Activated CD4-positive, alpha-beta T cell treated with anti-CD3 and anti-CD28 coated beads, Interleukin-2, amount 50 U/mL, for 1 hour (primary cell): ENCODE results near the gene TMEM150B.

Experiments
- DNase-seq: peaks from one replicate; pipeline ENCODE4 v3.0.0-alpha.2; 2020

Gene TMEM150B

DNA sequence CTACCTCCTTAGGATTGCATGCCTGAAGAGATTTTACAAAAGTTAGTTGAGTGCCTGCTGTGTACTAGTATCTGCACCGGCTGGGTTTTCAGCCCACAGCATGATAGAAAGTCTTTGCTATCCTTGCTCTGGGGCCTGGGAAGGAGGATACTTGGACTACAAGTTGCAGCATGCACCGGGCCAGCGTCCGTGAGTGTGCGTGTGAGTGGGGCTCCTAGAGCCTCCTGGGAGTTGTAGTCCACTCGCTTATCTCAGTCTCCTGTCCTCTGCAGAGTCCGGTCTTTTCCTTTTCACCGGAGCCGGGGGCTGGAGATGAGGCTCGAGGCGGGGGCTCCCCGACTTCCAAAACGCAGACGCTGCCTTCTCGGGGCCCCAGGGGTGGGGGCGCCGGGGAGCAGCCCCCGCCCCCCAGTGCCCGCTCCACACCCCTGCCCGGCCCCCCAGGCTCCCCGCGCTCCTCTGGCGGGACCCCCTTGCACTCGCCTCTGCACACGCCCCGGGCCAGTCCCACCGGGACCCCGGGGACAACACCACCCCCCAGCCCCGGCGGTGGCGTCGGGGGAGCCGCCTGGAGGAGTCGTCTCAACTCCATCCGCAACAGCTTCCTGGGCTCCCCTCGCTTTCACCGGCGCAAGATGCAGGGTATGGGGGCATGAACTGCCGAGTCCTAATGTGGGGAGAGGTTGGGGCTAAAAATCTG is 20.7 kb downstream of the TMEM150B start:
- no peak for DNase-seq

DNA sequence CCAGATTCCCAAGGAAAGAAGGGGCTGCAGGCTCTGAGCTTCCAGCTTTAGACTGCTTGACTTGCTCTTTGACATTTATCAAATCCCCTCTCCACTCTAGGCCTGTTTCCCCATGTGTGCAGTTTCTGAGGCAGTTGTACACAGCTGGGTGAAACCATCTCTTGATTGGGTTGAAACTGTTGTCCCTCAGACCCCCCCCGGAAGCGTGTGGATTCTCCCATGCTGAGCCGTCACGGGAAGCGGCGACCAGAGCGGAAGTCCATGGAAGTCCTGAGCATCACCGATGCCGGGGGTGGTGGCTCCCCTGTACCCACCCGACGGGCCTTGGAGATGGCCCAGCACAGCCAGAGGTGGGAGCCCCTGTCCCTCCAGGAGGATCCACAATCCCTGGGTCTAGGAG is 21.7 kb downstream of the TMEM150B start:
- DNase-seq, result no peak

DNA sequence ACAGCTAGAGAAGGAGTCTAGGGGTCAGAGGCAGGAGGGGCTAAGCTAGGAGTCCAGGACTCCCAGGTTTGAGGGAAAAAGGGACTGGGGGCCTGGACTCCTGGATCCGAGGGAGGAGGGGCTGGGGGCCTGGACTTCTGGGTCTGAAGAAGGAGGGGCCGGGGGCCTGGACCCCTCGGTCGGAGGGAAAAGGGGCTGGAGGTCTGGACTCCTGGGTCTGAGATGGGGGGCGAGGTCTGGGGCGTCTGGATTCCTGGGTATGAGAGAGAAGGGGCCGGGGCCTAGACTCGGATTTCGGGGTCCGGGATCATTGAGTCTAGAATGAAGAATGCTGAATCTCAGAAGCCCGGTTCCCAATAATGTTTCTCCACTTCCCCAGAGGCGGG is 22.8 kb downstream of the TMEM150B start:
- no peak for DNase-seq

DNA sequence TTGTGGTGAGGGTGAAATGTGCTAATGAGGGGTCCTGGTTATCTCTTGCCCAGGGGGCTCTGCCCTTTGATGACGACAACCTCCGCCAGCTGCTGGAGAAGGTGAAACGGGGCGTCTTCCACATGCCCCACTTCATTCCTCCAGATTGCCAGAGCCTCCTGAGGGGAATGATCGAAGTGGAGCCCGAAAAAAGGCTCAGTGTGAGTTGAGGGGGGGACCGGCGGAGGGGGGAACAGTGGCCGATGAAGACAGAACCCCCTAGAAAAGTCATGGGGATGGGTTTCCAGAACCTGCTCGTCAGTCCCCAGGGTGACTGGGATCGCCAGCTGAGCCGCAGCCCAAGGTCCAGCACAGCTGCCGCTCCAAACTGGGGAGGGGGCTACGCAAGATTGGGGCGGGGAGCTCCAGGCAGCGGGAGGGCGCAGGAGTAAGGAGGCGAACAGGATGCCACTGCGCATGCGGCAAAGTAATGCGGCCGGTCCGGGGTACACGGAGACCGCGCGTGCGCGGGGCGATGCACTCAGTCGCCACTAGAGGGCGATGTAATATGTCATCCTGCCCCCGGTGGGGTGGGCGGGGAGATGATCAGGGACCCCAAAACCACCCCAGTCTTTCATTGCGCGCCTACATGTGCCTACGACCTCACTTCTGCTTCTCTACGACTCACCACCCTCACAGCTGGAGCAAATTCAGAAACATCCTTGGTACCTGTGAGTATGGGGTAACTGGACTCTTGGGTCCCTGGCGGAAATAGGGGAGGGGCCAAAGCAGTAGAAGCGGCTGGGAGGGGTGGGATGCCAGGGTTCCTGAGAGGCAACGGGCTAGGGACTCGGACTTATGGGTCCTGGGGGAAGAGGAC is 23.5 kb downstream of the TMEM150B start:
- peak; percentile 93 for DNase-seq

DNA sequence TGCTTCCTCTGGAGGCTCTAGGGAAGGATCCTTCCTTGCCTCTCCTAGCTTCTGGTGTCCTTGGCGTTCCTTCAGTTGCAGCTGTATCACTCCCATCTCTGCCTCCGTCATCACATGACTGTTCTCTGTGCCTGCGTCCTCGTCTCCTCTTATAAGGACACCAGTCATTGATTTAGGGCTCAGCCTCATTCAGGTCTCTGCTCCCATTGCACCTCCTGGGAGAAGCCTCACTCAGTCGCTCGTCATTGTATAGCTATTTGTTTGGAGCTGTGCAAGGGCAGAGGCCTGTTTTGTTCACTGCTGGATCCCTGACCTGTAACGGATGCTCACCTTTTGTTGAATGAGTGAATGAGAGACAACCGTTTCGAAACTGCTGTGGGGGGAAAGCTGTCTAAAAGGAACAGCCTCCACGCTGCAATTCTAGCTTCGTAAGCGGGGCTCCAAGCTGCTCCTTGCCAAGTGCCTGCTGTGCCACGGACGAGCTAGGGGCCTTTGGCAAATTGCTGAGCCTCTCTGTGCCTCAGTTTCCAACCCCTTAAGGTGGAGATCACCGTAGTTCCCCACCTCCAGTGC is 24.2 kb downstream of the TMEM150B start:
- no peak for DNase-seq

DNA sequence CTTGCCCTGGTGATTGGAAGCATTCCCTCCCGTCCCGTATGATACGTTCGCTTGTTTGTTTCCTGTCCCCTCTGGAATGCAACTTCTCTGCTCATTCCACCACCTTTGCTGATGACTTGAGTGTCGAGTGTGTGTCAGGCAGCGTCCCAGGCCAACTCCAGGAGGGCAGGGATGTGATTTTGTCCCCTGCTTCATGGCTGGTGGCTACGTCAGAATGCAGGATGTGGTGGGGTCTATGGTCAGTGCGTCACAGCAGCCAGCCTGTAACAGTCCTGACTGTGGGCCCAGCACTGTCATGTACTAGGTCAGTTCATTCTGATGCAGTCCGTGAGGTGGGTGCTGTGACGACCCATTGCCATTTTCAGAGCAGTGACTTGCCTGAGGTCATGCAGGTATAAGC is 25.1 kb downstream of the TMEM150B start:
- DNase-seq, result no peak

DNA sequence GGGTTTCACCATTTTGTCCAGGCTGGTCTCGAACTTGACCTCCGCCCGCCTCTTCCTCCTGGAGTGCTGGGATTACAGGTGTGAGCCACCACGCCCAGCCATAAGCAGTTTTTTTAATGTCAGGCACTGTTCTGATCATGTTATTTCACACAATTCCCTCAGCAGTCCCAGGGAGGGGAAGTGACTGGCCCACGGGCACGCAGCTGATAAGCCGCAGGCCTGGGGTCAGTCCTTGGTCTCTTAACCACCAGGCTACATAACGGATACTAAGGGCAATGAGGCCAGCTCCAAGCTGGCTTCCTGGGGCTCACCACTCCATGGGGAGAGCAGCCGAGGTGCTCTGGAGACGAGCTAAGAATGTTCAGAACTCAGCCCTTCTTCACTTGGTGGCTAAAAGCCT is 27.9 kb downstream of the TMEM150B start:
- no peak for DNase-seq

DNA sequence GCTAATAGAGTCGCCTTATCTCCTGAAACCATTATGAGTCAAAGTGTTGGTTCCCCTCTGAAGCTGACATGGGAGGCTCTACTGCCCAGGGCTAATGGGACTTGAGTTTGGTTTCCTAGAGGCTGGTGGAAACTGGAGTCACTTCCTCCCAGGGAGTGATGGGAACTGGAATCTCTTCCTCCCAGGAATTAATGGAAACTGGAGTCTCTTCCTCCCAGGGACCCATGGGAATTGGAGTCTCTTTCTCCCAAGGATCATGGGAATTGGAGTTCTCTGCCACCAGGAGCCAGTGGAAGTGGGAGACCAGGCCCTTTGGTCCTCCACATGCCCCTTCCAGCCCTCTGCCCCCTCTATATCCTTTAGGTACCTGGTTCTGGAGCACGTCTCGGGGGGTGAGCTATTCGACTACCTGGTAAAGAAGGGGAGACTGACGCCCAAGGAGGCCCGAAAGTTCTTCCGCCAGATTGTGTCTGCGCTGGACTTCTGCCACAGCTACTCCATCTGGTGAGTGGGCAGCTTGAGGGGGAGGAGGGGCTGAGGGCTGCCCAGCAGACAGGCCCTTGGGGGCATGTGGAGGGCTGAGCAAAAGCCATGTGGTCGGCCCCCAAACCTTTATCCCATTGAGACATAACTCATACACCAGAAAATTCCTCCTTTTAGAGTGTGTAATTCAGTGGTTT is 35.9 kb downstream of the TMEM150B start:
- DNase-seq, result no peak

DNA sequence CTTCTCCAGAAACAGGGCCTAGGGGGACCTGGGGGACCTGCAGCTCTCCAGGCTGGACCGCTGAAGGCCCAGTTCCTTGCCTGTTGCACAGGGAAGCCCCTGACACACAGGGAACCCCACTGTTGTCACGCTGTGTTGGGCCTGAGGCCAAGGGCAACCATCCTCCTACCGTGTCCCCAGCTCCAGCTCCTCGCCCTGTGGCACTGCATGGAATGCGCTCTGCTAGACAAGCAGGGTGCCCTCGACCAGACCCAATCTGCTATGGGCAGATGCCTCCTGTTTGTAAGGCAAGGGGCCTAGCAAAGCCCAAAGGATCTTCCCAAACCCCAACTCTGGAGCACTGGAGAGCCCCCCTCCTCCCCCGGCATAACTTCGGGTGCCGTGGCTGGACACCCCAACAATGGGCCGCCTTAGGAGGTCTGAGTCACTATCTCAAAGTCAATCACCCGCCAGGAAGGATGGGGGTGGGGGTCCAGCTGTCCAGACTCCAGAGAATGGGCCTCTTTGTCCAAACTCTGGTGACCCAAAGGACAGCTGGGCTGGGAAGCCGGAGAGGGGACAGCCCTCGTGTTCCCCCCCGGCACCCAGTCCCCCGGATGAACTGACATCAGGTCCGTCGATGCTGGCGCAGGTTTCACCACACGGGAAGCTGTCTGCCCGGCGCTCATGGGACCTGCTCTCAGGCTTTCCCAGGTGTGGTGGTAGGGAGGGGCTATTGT is 37.6 kb downstream of the TMEM150B start:
- DNase-seq, result no peak

DNA sequence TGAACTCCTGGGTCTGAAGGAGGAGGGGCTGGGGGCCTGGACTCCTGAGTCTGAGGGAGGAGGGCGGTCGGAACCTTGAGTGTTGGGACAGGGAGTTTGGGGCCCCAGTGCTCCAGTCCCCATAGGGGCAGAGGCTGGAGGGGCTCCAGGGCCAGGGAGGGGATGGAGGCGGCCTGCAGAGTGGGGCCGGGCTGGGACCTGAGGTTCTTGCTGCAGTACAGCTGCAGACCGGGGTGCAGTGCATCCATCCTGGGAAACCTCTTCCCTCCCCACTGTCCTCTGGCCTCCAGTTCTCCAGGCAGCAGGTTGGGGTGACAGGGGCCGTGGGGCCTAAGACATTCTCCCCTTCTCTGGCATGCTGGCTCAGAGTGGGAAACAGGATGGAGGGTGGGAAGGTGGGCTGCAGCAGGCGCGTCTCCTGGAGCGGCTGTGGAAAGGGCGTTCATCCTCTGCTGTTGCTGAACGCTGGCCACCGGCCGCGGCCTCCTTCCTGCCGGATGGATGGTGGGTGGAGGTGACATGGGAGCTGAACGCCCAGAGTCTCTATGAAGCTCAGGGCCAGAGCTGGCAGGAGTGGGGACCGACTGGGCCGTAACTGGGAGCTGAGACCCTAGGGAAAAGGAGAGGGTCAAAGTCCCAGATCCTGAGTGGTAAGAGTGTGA is 39.8 kb downstream of the TMEM150B start:
- no peak for DNase-seq

DNA sequence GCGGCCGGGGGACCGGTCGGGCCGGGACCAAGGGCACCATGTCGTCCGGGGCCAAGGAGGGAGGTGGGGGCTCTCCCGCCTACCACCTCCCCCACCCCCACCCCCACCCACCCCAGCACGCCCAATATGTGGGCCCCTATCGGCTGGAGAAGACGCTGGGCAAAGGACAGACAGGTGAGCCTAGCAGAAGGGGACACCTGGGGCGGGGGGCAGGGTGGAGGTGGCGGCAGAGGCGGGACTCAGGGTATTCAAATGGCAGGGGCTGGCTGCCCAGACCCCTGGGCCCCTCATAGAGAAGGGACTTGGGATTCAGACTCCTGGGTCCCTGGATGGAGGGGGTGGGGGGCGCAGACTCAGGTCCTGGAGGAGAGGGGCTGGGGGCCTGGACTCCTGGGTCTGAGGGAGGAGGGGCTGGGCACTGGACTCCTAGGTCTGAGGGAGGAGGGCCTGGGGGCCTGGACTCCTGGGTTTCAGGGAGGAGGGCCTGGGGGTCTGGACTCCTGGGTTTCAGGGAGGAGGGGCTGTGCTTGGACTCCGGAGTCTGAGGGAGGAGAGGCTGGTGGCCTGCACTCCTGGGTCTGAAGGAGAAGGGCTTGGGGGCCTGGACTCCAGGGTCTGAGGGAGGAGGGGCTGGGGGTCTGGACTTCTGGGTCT is 40.6 kb downstream of the TMEM150B start:
- DNase-seq, result no peak

DNA sequence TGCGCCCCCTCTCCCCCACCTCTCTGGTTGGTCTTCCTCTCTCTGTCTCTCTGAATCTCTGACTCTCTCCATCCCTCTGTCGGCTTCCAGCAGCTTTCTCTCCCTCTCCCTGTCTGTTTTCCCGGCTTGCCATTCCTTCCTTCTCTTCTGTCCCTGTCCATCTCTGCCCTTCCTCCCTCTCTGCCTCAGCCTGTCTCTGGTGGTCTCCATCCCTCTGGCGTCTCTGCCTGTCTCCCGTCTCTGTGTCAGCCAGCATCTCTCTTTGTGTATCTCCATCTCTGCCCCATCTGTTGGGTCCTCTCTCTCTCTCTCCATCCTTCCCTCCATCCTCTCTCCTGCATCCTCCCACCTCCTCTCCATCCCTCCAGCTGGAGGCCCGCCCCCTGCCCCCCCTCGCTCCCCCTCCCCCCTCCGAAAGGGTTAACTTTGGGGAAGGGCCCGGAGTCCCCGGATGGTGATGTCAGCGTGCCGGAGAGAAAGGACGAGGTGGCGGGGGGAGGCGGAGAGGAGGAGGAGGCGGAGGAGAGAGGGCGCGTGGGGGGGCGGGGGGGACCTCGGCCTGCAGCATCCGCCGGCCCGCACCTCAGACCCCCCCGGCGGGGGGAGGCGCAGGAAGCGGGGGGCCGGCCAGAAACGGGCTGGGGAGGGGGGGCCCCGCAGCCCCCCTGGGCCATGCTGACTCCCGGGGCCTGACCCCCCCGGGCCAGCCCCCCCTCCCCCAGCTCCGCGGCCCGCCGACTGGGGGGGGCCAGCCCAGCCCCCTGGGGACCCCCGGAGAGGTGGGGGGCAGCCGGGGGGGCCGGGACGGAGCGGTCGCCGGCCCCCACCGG is 41.4 kb downstream of the TMEM150B start, which contains the start of gene BRSK1:
TSS of gene BRSK1 (plus strand) at position 450 of the 830 bp plus-strand sequence. CDS start 446 bp downstream, outside the sequence.
- DNase-seq, result peak; percentile 48

DNA sequence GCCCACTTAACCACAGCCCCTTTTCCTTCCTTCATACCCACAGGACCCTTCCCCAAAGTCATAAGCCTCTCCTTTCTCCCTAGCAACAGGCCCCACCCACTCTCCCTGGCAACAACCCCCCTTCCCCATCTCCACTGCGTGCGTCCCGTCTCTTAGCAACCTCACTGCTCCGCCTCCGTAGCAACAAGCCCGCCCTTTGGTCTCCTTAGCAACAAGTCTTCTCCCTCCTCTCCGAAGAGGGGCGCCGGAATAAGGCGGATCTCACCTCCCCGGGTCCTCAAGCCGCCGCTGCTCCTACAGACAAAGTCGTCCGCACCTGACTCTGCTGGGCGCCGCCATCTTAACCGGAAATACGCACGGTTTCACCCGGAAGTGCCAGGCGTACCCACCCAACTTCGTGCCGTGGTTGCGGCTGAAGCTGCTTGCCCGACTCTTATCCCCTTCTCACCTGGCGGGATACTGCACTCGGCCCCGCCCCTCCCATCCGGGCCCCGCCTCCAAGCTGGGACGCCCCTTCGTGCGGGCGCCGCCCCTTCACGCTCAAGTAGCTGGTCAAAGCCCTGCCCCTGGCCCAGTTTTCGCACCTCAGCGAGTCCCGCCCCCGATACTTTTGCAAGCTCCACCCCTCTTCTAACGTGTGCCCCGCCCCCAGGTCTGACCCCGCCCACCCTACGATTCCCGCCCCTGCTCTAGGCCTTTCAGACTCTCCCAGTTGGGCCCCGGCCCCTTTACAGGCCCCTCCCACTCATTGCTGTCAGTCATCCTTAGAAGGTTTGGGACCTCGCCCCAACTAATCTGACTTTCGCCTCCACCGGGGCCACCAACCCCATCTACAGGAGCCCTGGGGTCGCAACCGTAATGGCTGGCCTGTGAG is 45.1 kb downstream of the TMEM150B start, which contains the start of gene HSPBP1:
TSS of gene HSPBP1 (minus strand) at position 341 of the 874 bp plus-strand sequence. CDS start 502 bp downstream, outside the sequence.
- peak; percentile 95 for DNase-seq

DNA sequence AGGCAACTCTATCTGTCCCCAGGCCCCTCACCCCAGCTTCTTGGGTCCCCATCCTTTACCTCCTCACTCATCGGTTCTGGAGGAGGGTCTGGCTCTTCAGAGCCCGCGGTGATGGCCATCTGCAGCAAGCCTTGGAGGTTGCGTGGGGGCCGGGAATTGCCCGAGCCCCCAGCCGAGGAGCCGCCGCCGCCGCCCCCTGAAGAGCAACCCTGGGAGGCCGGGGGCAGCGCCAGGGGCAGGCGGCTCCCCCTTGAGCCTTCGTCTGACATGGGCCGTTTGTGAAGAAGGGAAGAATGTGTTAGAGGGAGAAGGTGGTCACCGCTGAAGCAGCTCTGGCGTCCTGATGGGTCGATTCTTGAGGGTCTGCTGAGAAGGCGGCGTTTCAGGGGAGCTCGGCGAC is 45.8 kb downstream of the TMEM150B start:
- DNase-seq, result no peak

DNA sequence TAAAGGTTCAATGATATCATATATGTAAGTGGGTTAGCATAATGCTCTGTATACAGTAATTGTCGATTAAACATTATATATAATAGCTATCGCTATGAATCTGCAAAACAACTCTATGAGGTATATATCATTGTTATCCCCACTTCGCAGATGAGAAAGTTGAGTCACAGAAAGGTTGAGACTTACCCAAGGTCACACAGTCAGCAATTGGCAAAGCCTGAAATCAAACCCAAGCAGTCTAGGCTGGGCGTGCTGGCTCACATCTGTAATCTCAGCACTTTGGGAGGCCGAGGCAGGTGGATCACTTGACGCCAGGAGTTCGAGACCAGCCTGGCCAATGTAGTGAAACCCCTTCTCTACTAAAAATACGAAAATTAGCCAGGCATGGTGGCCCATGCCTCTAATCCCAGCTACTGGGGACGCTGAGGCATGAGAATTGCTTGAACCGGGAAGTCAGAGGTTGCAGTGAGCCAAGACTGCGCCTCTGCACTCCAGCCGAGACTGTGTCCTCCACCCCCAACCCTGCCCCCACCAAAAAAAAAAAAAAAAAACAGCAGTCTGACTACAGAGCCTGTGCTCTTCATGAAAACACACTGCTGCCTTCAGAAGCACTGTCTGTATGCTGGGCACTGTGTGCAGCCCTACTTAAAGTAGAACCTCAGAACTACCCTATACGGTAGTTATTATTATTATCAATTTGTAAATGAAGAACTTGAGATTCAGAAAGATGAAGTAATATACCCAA is 46.6 kb downstream of the TMEM150B start:
- DNase-seq, result no peak

DNA sequence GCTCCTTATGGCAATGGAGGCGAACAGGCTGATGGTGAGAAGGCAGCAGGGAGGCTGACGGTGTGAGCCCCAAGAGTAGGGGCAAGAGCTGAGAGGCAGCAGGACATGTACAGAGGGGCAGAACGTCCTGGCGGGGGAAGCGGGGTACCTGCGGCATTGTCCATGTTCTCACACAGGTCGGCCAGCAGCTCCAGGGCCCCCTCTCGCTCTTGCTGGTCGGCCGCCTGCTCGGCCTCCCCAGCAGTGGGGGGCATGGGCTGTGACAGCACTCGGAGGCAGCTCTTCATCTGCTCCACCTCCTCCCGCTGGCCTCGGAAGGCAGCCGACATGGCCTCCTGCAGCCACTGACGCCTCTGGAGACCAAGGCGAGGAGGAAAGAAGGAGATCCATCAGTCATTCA is 47.6 kb downstream of the TMEM150B start:
- no peak for DNase-seq

DNA sequence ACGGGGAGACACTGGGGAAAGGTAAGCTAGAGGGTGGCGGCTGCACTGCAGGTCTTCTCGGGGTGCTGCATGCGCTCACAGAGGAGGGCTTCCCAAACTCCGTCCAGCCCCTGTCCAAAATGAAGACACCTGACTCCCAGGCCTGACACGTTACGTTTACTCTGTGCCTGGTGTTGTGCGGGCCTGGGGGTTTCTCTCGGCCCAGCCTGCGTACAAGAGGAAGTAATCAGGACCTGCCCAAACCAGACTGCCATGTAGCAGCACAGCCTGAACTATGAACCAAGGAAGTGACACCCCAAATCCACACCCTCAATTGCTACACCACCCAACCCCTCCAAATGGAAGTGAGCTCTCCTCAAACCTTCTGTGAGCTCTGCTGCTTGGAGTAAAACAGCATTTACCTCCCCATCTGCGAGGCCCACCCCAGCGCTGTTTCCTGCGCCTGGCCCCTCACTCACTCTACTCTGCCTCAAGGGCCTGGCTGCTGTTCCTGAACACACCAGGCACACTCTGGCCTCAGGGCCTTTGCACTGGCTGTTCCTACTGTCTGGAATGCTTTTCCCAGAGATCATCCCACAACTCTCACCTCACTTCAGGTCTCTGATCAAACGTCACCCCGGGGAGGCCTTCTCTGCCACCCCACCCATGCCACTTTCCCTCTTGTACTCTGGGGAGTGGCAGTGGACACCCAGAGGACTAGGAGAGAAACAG is 48.3 kb downstream of the TMEM150B start:
- DNase-seq, result no peak
